Large intestine (tissue), 12 donors: Measurements from ENCODE around the gene QPRT. TPM values are rescaled to one million over a fixed set of nuclear protein-coding genes. Genes with fewer than 3 reads are reported as not detected.
"Not testable (repeated sequence)": the region's sequence is repeated elsewhere in the genome, so short reads cannot be mapped to it uniquely, and the experiment has no call there.

Source experiments
- DNase-seq, 2 donors: peaks; one replicate each; pipeline versions ENCODE4 v3.0.0 to v3.0.0-alpha.2; 2013
- H3K27ac ChIP-seq: one replicate; pipeline ENCODE4 v1.5.1; 2013; ENCODE audit warnings: low read length
- H3K27me3 ChIP-seq: 2 replicates; pipeline ENCODE4 v1.6.1; 2013; ENCODE audit warnings: low read length; ENCODE audit not compliant: control insufficient read depth, insufficient read depth
- H3K36me3 ChIP-seq: 2 replicates; pipeline ENCODE4 v1.6.1; 2013; ENCODE audit warnings: low read length; ENCODE audit not compliant: control insufficient read depth, insufficient read depth
- H3K4me1 ChIP-seq: one replicate; pipeline ENCODE4 v1.6.1; 2013; ENCODE audit warnings: low read length; ENCODE audit not compliant: control insufficient read depth, insufficient read depth
- H3K4me3 ChIP-seq: one replicate; pipeline ENCODE4 v1.5.1; 2013; ENCODE audit warnings: low read length
- H3K9me3 ChIP-seq: one replicate; pipeline ENCODE4 v1.6.1; 2013; ENCODE audit warnings: mild to moderate bottlenecking, low read depth, low read length, moderate library complexity; ENCODE audit not compliant: control insufficient read depth
- WGBS: methylation state at CpG from one replicate; pipeline ENCODE4 v1.1.5; 2013; ENCODE audit warnings: low lambda C conversion rate; ENCODE audit not compliant: insufficient coverage; 5-methylcytosine and 5-hydroxymethylcytosine counted together
- long read RNA-seq, 11 donors: transcript quantifications; one replicate each; lab custom pipeline, GENCODE V29; 2026
- polyA plus RNA-seq: library from polyadenylated mRNA; unstranded; fragments of 120-200 nt; gene quantifications from one replicate; pipeline ENCODE4 v1.2.1, GENCODE V29; 2013

QPRT gene
- 220 TPM for polyA plus RNA-seq
- long read RNA-seq, donor 1, transcript QPRT-204 (1 exons, 2,199 nt) = minor isoform, 64 of 212 reads
- long read RNA-seq, donor 1, transcript QPRT-202 (4 exons, 2,343 nt) = major isoform, 69 of 212 reads
- long read RNA-seq, donor 1, partial matches to known transcripts = 72 of 212 reads
- long read RNA-seq, donor 1, other reads (novel, unspliced or antisense) = 7 of 212 reads
- long read RNA-seq, donor 2, transcript QPRT-204 (1 exons, 2,199 nt) = minor isoform, 132 of 407 reads
- long read RNA-seq, donor 2, transcript QPRT-202 (4 exons, 2,343 nt) = major isoform, 139 of 407 reads
- long read RNA-seq, donor 2, partial matches to known transcripts = 115 of 407 reads
- long read RNA-seq, donor 2, other reads (novel, unspliced or antisense) = 16 of 407 reads
- long read RNA-seq, donor 3 = 0 reads
- long read RNA-seq, donor 4, transcript QPRT-204 (1 exons, 2,199 nt) = major isoform, 22 of 52 reads
- long read RNA-seq, donor 4, transcript QPRT-202 (4 exons, 2,343 nt) = minor isoform, 18 of 52 reads
- long read RNA-seq, donor 4, partial matches to known transcripts = 11 of 52 reads
- long read RNA-seq, donor 4, other reads (novel, unspliced or antisense) = 0 of 52 reads
- long read RNA-seq, donor 5, transcript QPRT-202 (4 exons, 2,343 nt) = major isoform, 40 of 99 reads
- long read RNA-seq, donor 5, transcript QPRT-204 (1 exons, 2,199 nt) = major isoform, 40 of 99 reads
- long read RNA-seq, donor 5, partial matches to known transcripts = 17 of 99 reads
- long read RNA-seq, donor 5, other reads (novel, unspliced or antisense) = 0 of 99 reads
- long read RNA-seq, donor 6, transcript QPRT-202 (4 exons, 2,343 nt) = minor isoform, 117 of 434 reads
- long read RNA-seq, donor 6, transcript QPRT-204 (1 exons, 2,199 nt) = major isoform, 140 of 434 reads
- long read RNA-seq, donor 6, partial matches to known transcripts = 164 of 434 reads
- long read RNA-seq, donor 6, other reads (novel, unspliced or antisense) = 12 of 434 reads
- long read RNA-seq, donor 7, transcript QPRT-202 (4 exons, 2,343 nt) = minor isoform, 20 of 55 reads
- long read RNA-seq, donor 7, transcript QPRT-204 (1 exons, 2,199 nt) = major isoform, 29 of 55 reads
- long read RNA-seq, donor 7, partial matches to known transcripts = 6 of 55 reads
- long read RNA-seq, donor 7, other reads (novel, unspliced or antisense) = 0 of 55 reads
- long read RNA-seq, donor 8, transcript QPRT-201 (3 exons, 913 nt) = minor isoform, 7 of 427 reads
- long read RNA-seq, donor 8, transcript QPRT-202 (4 exons, 2,343 nt) = major isoform, 158 of 427 reads
- long read RNA-seq, donor 8, transcript QPRT-204 (1 exons, 2,199 nt) = minor isoform, 143 of 427 reads
- long read RNA-seq, donor 8, partial matches to known transcripts = 97 of 427 reads
- long read RNA-seq, donor 8, other reads (novel, unspliced or antisense) = 20 of 427 reads
- long read RNA-seq, donor 9, transcript QPRT-204 (1 exons, 2,199 nt) = major isoform, 138 of 304 reads
- long read RNA-seq, donor 9, transcript QPRT-202 (4 exons, 2,343 nt) = minor isoform, 112 of 304 reads
- long read RNA-seq, donor 9, partial matches to known transcripts = 41 of 304 reads
- long read RNA-seq, donor 9, other reads (novel, unspliced or antisense) = 12 of 304 reads
- long read RNA-seq, donor 10, transcript QPRT-202 (4 exons, 2,343 nt) = major isoform, 132 of 301 reads
- long read RNA-seq, donor 10, transcript QPRT-204 (1 exons, 2,199 nt) = minor isoform, 112 of 301 reads
- long read RNA-seq, donor 10, partial matches to known transcripts = 39 of 301 reads
- long read RNA-seq, donor 10, other reads (novel, unspliced or antisense) = 15 of 301 reads
- long read RNA-seq, donor 11, transcript QPRT-204 (1 exons, 2,199 nt) = minor isoform, 86 of 221 reads
- long read RNA-seq, donor 11, transcript QPRT-202 (4 exons, 2,343 nt) = major isoform, 88 of 221 reads
- long read RNA-seq, donor 11, partial matches to known transcripts = 31 of 221 reads
- long read RNA-seq, donor 11, other reads (novel, unspliced or antisense) = 15 of 221 reads

- Histone ChIP-seq H3K27me3 (no peaks in the 10 kb centered on the region), H3K4me1 (peaks cover 7% of the 10 kb centered on the region), H3K36me3 (peaks cover 14% of the 10 kb centered on the region), H3K27ac (peak within 1 kb of the TSS; percentile 94), H3K9me3 (no peaks in the 10 kb centered on the region), H3K4me3 (peak within 1 kb of the TSS; percentile 64)
- 80% methylated on average over 1 of the region's 5 CpGs for WGBS
- DNase-seq = peak; percentile 79 to 88
Measured at GRCh38 chr16:29678691-29679267, at the start of gene QPRT. QPRT (plus strand) TSS chr16:29679180; CDS start chr16:29679198, 18 bp downstream.

GRCh38 chr16:29629318-29629717, 49.7 kb upstream of the QPRT start:
- H3K4me3 ChIP-seq, H3K27me3 ChIP-seq, DNase-seq, H3K36me3 ChIP-seq, H3K9me3 ChIP-seq, H3K4me1 ChIP-seq, H3K27ac ChIP-seq: not testable (repeated sequence)
- WGBS = no CpG with 5 or more reads among the region's 10 CpGs

- H3K36me3 ChIP-seq, H3K4me1 ChIP-seq, H3K27ac ChIP-seq, H3K27me3 ChIP-seq, DNase-seq, H3K4me3 ChIP-seq, H3K9me3 ChIP-seq: not testable (repeated sequence)
- no CpG with 5 or more reads among the region's 20 CpGs for WGBS
Measured at GRCh38 chr16:29631658-29632057, 47.3 kb upstream of the QPRT start.

GRCh38 chr16:29635902-29636301, 43.1 kb upstream of the QPRT start:
- not testable (repeated sequence) for H3K9me3 ChIP-seq, H3K4me3 ChIP-seq, H3K36me3 ChIP-seq, H3K27me3 ChIP-seq, H3K27ac ChIP-seq, H3K4me1 ChIP-seq, DNase-seq
- WGBS = no CpG with 5 or more reads among the region's 16 CpGs

GRCh38 chr16:29636368-29636767, 42.6 kb upstream of the QPRT start:
- not testable (repeated sequence) for H3K4me3 ChIP-seq, H3K27ac ChIP-seq, DNase-seq, H3K36me3 ChIP-seq, H3K27me3 ChIP-seq, H3K4me1 ChIP-seq, H3K9me3 ChIP-seq
- no CpG with 5 or more reads among the region's 5 CpGs for WGBS

GRCh38 chr16:29638751-29639150, 40.2 kb upstream of the QPRT start:
- not testable (repeated sequence) for H3K27me3 ChIP-seq
- WGBS = no CpG with 5 or more reads among the region's 8 CpGs

GRCh38 chr16:29641561-29641960, 37.4 kb upstream of the QPRT start:
- no peaks in the 10 kb centered on the region for H3K27me3 ChIP-seq
- no CpG with 5 or more reads among the region's 3 CpGs for WGBS
- H3K4me3 ChIP-seq = no peak overlapping the region
- H3K36me3 ChIP-seq = no peaks in the 10 kb centered on the region
- H3K4me1 ChIP-seq = no peaks in the 10 kb centered on the region
- DNase-seq = no peak
- H3K27ac ChIP-seq = no peak overlapping the region
- H3K9me3 ChIP-seq = no peaks in the 10 kb centered on the region

More at GRCh38 chr16:29638751-29639150, 40.2 kb upstream of the QPRT start:
- not testable (repeated sequence) for H3K36me3 ChIP-seq, H3K27ac ChIP-seq, H3K4me3 ChIP-seq, H3K4me1 ChIP-seq, H3K9me3 ChIP-seq, DNase-seq

- Histone ChIP-seq H3K36me3 (no peaks in the 10 kb centered on the region), H3K4me1 (no peaks in the 10 kb centered on the region), H3K27me3 (no peaks in the 10 kb centered on the region), H3K27ac (no peak overlapping the region), H3K9me3 (no peaks in the 10 kb centered on the region), H3K4me3 (no peak overlapping the region)
- no CpG with 5 or more reads among the region's 7 CpGs for WGBS
- no peak for DNase-seq
Measured at GRCh38 chr16:29643596-29643995, 35.4 kb upstream of the QPRT start.

GRCh38 chr16:29644338-29644857, 34.6 kb upstream of the QPRT start:
- H3K27ac ChIP-seq = no peak overlapping the region
- DNase-seq = no peak
- 100% methylated on average over 2 of the region's 9 CpGs for WGBS

More at GRCh38 chr16:29644338-29644857, 34.6 kb upstream of the QPRT start:
- Histone ChIP-seq H3K36me3 (no peaks in the 10 kb centered on the region), H3K4me3 (no peak overlapping the region), H3K27me3 (no peaks in the 10 kb centered on the region), H3K4me1 (no peaks in the 10 kb centered on the region), H3K9me3 (no peaks in the 10 kb centered on the region)
